LHCN-M2 (cell line): ENCODE data around the gene SLC35F6. TPM values are rescaled to one million over a fixed set of nuclear protein-coding genes. Genes with fewer than 3 reads are reported as not detected.

Experiments
- DNase-seq: peaks from one replicate; pipeline ENCODE4 v3.0.0-alpha.2; 2012; ENCODE audit warnings: low read depth
- polyA plus RNA-seq: library from polyadenylated mRNA; unstranded; fragments of >200 nt; gene quantifications from one replicate; pipeline ENCODE4 v1.2.1, GENCODE V29; 2012; ENCODE audit warnings: missing spikeins
- total RNA-seq: library from RNA; depleted of rRNA; stranded (reverse); fragments of >200 nt; gene quantifications from 2 replicates; pipeline ENCODE4 v1.2.3, GENCODE V29; 2014; rRNA removed

The SLC35F6 gene
- 27.7 and 34.8 TPM in 2 replicates for total RNA-seq
- 17.7 TPM for polyA plus RNA-seq

GRCh38 chr2:26764078-26764887 lies at the start of gene SLC35F6:
Gene SLC35F6, plus strand, starts transcription at chr2:26764284. Its CDS starts 66 bp downstream, at chr2:26764350.
- peak; percentile 78 for DNase-seq

- no peak for DNase-seq
These were observed 48.4 kb upstream of the SLC35F6 start for GRCh38 chr2:26715528-26716270.

- DNase-seq: no peak
These were observed 47.7 kb upstream of the SLC35F6 start for GRCh38 chr2:26716340-26716739.

GRCh38 chr2:26716769-26717168 lies 47.3 kb upstream of the SLC35F6 start:
- DNase-seq: no peak

GRCh38 chr2:26717362-26717761 lies 46.7 kb upstream of the SLC35F6 start:
- no peak for DNase-seq

GRCh38 chr2:26718949-26719686 lies 45.0 kb upstream of the SLC35F6 start:
- no peak for DNase-seq

- no peak for DNase-seq
These were observed 43.6 kb upstream of the SLC35F6 start for GRCh38 chr2:26720322-26721114.

- DNase-seq: no peak
These were observed 42.7 kb upstream of the SLC35F6 start for GRCh38 chr2:26721115-26722032.

- no peak for DNase-seq
These were observed 41.8 kb upstream of the SLC35F6 start for GRCh38 chr2:26722328-26722727.

- DNase-seq: no peak
These were observed 41.2 kb upstream of the SLC35F6 start for GRCh38 chr2:26722911-26723310.

GRCh38 chr2:26723475-26723874 lies 40.6 kb upstream of the SLC35F6 start:
- DNase-seq: no peak

- peak; percentile 73 for DNase-seq
These were observed 39.9 kb upstream of the SLC35F6 start for GRCh38 chr2:26723991-26724750.

GRCh38 chr2:26724784-26725520 lies 39.1 kb upstream of the SLC35F6 start:
- DNase-seq: no peak

GRCh38 chr2:26725521-26725820 lies 38.6 kb upstream of the SLC35F6 start:
- DNase-seq: peak; percentile 29

- no peak for DNase-seq
These were observed 37.9 kb upstream of the SLC35F6 start for GRCh38 chr2:26726228-26726627.

GRCh38 chr2:26727641-26728561 lies 36.2 kb upstream of the SLC35F6 start:
- DNase-seq: no peak

- no peak for DNase-seq
These were observed 34.8 kb upstream of the SLC35F6 start for GRCh38 chr2:26729311-26729710.
